T-helper 1 cell (primary cell): ENCODE results near the gene PRAMEF1.
"Not testable (repeated sequence)": the region's sequence is repeated elsewhere in the genome, so short reads cannot be mapped to it uniquely, and the experiment has no call there.

Experiments
- DNase-seq, 5 donors: peaks; one replicate each; pipeline ENCODE4 v3.0.0-alpha.2; 2012 to 2020
- total RNA-seq, 4 donors: gene quantifications; one replicate each; lab custom pipeline; 2026; lab: John Stamatoyannopoulos, UW

Gene PRAMEF1, protein sequence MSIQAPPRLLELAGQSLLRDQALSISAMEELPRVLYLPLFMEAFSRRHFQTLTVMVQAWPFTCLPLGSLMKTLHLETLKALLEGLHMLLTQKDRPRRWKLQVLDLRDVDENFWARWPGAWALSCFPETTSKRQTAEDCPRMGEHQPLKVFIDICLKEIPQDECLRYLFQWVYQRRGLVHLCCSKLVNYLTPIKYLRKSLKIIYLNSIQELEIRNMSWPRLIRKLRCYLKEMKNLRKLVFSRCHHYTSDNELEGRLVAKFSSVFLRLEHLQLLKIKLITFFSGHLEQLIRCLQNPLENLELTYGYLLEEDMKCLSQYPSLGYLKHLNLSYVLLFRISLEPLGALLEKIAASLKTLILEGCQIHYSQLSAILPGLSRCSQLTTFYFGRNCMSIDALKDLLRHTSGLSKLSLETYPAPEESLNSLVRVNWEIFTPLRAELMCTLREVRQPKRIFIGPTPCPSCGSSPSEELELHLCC
- 0 reads per million in 4 donors for total RNA-seq

DNA sequence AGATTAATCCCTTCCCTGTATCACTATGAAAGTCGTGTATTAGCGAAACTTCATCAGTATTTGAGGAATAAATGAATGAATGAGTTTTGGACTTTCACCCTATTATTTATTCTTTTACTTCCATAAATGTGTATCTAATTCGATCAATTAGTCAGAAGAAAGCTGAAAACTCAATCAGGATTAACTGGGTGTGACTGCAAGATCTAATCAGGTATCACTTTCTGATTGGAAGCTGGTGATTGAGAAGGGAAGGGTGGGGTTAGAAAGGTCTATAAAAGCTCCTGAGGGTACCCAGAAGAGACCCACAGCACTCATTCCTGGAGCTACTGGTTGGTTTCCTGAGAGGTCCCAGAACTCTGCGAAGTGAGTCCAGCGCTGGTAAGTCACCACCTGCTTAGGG is at the start of gene PRAMEF1:
Gene PRAMEF1 (plus strand): TSS at position 301 of the 400 bp plus-strand sequence. CDS start 1,831 bp downstream, outside the sequence.
- DNase-seq: not testable (repeated sequence)

DNA sequence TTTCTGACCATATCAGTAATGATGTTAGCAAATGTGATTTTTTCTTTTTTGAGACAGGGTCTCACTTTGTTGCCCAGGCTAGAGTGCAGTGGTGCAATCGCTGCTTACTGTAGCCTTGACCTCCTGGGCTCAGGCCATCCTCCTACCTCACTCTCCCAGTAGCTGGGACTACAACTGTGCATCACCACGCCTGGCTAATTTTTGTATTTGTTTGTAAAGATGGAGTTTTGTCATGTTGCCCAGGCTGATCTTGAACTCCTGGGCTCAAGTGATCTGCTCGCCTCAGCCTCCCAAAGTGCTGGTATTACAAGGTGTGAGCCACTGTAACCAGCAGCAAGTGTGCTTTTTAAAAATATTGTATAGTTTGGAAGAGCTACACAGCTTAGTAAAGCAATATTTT is 49.3 kb upstream of the PRAMEF1 start:
- DNase-seq: no peak

DNA sequence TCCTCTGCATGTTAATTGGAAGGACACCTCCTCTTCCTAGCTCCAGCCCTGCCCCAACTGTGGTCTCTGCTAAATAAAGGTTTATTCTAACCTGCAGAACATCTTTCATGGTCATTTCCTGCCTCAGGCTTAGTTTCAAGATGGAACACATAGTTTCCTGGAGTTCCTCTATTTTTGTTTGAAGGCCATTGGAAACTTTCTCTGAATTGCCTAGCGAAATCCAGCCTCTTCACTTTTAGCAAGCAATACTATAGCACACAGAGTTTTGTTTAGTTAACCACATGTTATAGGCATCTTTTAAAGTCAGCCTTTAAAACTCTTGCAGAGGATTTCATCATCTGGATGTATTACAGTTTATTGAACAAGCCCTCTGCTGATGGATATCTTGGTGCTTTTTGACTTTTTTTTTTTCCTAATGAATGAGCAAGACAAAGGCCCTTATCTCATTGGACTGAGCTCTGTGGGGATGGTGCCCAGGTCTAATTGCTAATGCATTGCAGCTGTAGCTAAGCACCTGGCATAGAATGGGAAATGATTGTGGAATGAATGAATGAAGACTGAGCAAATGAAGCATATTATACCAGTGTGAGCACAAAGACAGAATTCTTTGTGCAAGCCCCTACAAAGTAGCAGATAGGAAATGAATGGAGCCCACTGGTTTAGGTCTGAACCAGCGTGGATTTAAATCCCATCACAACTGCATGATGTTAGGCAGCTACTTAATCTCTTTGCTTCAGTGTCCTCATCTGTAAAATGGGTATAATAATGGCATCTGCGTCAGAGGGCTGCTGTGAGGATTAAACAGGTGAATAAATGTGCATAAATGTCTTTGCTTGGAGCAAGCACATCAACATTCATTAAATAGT is 45.8 kb upstream of the PRAMEF1 start:
- no peak for DNase-seq

DNA sequence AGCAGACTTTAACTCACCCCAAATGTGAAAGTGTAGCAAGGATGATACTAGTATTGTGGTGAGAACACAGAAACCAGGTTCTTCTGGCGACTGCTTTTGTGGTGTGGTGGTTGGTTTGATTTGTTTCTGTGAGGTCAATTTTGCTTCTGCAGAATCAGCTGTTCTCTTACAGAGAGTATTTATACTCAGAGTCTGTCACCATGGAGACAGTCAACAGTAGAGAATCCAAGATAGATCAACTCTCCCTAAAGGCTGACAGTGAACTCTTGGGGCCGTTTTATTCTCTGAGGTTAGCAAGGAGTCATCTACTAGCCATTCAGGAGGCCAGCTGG is 45.2 kb upstream of the PRAMEF1 start, which contains the start of gene CFAP107:
Gene CFAP107 (plus strand): TSS at position 209 of the 332 bp plus-strand sequence. CDS start 231 bp downstream, outside the sequence.
- peak in 1 of 5 donors; percentile 23 for DNase-seq

DNA sequence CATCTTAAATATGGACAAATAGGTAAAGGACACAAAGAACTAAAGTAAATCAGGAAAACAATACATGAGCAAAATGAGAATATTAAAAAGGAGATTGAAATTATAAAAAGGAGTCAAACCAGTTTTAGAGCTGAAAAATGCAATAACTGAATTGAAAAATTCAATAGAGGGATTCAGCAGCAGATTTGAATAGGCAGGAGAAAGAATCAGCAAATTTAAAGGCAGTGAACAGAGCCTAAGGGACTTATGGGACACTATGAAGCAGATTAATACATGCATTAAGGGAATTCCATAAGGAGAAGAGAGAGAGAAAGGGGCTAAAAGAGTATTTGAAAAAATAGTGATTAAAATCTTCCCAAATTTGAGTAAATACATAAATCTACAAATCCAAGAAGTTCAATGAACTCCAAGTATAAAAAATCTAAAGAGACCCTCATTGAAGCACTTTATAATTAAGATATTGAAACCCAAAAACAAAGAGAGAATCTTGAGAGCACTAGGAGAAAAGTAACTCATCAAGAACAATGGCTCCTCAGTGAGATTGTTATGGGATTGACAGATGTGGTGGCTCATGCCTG is 42.3 kb upstream of the PRAMEF1 start:
- no peak for DNase-seq

DNA sequence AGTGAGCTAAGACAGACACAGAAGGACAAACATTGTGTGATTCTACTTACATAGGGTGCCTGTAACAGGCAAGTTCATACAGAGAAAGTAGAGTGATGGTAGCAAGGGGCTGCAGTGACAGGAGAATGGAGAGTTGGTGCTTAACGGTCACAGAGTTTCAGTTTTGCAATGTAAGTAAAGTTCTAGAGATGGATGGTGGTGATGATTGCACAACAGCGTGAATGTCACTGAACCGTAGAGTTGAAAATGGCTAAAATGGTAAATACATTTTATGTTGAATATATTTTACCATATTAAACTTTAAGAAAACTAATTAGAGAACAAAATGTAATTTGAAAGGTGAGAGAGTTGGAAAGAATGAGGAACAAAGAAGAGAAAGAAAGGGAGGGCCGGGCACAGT is 36.5 kb upstream of the PRAMEF1 start:
- DNase-seq: no peak

DNA sequence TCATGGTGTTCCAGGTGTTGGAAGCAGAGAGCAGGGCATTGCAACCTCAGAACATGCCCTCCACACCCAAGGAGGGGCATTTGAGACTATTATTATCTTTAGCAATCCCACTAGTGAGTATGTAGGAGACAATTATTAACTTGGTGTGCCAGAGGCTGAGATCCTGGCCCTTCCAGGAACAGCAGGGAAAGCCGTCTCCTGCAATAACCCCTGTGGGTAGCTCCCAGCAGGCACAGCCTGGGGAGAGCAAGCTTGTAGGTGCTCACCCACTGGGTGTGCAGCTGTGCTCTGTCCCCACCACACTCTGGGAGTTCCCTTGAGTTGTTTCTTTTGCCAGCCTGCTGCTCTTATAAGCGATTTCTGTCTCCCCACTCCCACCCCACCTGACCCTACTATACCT is 34.9 kb upstream of the PRAMEF1 start:
- no peak for DNase-seq

DNA sequence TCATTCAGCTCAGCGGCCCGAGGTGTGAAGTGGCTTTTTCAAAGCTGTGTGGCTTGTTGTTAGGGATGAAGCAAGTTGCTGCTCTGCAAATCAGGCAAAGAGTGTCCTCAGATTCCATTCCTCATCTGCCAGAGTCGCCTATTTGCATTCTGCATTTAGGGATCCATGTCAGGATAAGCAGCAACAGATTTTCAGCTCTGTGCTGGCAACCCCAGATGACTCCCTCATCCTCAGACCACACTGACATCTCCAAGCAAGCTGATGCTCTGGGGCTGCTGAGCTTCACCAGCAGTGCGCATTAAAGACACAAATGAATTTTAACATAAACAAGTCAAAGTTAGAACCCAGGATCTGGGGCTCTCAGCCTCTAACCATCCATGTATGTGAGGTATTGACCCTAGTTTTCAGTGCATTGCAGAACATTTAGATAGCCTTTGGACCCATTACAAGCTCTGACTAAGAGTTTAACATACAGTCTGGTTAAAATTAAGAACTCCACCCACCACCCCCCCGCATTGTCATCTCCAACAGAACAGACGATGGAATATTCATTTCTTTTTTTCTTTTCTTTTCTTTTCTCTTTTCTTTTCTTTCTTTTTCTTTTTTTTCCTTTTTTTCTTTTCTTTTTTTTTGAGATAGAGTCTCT is 34.3 kb upstream of the PRAMEF1 start:
- DNase-seq: no peak

DNA sequence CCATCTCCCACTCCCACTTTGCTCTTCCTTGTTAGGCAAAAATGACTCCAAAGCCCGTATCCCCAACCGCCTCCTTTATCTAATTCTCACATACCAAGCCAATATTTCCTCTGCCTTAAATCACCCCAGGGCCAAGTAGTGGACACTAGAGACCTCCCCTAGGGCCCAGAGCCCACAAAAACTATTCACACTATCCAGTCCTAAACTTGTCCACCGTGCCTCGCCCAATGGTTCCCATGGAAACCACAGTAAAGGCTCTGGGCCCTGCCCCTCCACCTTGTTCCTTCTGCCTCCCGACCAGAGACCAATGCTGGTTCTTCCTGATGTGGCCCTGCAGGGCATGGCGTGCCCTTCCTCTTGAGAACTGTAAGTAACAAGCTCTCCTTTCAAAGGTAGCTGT is 33.4 kb upstream of the PRAMEF1 start:
- no peak for DNase-seq

DNA sequence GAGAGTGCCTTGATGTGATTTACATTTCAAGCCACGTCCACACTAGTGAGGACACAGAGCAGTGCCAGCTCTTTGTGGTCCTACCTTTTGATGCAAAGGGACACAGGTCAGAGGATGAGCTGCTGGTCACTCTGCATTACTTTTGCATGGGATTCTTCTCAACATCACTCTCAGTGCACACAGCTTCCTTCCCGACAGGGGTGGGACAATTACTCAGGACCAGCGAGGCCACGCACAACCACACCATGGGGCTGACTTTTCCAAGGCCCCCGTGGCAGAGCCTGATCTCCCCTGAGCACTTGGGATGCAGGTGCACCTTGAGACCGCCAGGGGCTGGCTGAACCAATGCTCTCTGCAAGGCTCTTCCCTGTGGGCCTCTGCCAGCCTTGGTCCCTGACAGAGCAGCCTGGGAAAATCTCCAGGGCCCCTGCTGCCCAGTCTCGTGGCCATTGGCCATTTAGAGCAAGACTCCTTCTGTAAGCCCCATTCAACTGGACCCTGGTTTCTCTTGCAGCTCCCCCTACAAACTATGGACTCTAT is 30.9 kb upstream of the PRAMEF1 start:
- DNase-seq: no peak

DNA sequence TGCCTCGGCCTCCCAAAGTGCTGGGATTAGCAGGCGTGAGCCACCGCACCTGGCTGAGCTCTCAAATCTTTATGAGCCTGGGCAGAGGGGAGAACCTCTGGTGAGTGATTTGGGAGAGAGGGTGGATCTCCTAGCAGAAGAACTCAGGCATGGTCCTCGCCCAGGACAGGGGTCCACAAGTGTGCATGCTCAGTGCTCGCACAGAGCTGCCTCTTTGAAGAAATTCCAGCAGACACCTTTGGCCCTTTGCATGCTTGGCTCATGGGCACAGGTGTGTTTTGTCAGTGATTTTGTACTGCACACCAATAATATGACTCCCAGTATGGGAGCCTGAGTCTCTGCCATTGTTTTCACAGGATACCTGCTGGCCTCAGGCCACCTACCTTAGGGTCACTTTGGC is 29.4 kb upstream of the PRAMEF1 start:
- no peak for DNase-seq

DNA sequence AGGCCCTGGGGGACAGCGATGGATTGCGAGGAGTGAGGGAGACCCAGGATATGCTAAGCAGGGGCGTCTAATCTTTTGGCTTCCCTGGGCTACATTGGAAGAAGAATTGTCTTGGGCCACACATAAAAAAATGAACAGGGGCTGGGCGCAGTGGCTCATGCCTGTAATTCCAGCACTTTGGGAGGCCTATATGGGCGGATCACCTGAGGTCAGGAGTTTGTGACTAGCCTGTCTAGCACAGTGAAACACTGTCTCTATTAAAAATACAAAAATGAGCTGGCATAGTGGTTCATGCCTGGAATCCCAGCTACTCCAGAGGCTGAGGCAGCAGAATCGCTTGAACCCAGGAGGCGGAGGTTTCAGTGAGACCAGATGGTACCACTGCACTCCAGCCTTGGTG is 28.4 kb upstream of the PRAMEF1 start:
- no peak for DNase-seq

DNA sequence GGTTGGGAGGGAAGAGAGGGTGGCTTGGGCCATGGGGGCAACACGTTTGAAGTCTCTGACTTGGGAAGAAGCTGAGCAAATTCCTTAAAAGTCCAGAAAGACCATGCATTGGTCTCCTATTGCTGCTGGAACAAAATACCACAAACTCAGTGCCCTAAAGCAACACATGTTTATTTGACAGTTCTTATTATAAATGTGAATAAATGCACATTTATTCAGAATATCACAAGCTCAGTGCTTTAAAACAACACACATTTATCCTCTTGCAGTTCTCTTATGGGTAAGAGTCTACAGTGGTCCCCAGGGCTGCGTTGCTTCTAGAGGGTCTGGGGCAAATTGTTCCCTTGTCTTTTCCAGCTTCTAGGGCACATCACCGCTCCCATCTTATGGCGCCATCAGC is 27.7 kb upstream of the PRAMEF1 start:
- no peak for DNase-seq

DNA sequence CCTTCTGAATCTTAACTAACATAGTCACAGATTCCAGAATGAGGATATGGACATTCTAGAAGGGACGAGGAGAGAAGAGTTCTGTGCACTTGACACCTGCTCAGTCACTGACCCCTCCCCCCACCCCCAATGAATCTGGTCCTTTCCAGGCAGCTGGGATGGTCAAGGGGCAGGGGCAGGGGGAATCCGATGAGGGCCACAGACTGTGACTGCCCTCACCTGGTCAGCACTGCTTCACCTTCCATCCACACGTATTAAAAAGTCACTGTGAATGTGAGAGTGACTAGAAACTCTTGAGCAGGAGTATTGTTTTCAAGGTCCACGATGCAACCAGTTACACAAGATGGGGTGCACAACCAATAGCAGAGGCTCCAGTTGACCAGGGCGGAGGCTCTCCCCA is 27.2 kb upstream of the PRAMEF1 start:
- no peak for DNase-seq

DNA sequence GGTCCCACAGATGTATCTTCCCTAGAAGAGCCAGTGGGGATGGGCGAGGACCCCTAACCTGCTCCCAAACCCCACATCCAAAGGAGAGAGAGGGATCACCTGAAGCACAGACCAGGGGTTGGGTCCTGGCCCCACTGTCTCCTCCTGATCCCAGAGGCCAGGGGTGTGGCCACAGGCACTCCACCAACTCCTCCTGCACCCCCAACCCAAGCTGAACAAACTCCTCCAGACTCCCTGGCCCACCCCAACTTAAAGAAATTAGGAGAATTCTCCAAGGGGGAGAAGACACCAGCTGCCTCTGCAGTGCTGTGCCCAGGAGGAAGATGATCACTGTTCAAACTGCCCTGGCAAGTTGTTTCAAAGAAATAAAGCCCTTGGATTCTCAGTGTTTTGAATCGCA is 22.2 kb upstream of the PRAMEF1 start:
- DNase-seq: no peak

DNA sequence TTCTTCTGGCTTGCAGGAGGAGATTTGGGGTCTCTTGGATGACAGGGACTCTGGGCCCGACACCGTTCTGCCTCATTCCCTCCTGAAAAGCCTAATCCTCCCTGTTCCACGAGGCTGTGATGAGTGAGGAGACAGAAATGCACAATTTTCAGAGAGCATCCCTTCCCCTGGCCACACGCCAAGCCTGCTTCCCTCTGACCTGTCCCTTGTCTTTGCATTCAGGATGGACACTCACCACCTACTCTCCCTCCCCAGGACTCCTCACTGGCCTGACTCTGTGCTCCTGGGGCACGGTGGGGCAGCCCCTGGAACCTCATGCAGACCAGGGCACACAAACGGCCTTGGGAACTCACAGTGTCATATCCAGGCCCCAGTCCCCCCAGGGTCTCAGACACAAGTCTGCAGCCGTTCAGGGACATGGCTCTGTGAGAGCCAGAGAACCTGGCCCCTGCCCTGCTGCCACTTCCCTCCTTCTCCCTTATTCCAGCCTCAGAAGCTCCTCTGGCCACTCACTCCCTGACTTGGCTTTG is 21.2 kb upstream of the PRAMEF1 start:
- DNase-seq: no peak

DNA sequence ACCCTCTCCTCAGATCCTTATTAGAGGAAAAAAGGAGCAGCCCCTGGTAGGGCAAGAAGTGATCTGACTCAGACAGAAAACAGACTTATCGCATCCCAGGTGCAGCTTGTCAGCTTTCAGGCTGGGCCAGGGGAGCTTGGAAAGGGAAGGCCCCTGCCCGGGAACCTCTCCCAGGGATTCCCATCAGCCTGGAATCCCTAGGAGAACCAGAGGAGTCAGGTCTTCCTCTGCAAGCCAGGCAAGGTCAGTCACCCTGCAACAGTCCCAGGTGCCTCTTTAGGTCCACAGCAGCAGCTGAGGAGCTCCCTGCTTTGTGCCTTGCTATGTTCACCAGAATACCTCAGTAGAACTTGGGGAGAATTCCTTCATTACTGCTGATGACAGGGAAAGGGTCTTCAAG is 20.6 kb upstream of the PRAMEF1 start:
- no peak for DNase-seq

DNA sequence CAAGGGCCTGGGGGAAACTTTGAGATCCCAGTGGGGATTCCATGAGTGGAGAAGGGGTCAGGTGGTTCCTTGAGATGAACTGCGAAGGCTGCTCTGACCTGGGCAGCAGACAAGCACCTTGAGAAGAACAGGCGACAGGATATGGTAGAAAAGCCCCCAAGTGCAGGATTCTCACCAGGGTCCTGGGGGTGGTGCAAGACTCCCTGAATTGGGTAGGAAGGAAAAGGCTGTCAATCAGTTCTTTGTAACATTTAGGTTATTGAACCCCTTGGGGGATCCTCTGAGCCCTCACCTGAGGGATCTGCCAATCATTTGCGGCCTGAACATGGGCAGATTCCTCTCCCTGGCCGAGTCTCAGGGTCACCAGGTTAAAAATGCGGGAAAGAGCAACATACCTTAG is 20.0 kb upstream of the PRAMEF1 start:
- no peak for DNase-seq

DNA sequence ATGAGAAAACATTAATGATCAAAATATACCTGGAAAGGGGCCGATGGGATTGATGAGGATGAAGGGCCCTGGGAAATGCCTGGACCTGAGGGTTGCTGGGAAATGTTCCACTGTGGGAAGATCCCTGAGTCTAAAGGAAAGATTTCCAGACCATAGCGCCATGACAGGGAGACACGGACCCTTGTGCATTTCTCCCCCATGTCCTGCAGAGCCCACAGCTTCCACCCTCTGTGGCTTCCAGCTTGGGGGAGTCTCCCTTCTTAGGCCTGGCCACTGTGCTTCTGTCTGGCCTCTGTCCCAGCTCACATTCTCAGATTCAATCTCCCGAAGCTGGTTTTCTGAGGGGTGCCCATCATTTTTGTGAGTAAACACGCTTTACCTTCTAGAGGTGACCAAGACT is 18.7 kb upstream of the PRAMEF1 start:
- no peak for DNase-seq

DNA sequence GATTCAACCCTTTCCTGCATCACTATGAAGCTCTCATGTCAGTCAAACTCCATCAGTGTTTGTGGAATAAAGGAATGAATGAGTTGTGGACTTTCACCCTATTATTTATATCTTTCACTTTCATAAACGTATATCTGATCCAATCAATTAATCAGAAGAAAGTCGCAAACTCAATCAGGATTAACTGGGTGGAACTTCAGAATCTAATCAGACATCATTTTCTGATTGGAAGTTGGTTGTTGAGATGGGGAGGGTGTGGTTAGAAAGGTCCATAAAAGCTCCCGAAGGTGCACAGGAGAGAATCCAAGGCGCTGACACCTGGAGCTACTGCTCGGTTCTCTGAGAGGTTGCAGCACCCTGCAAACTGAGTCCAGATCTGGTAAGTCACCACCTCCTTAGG is 17.8 kb upstream of the PRAMEF1 start, which contains the start of gene PRAMEF12:
Gene PRAMEF12 (plus strand): TSS at position 301 of the 400 bp plus-strand sequence. CDS start 1,130 bp downstream, outside the sequence.
- DNase-seq: no peak

DNA sequence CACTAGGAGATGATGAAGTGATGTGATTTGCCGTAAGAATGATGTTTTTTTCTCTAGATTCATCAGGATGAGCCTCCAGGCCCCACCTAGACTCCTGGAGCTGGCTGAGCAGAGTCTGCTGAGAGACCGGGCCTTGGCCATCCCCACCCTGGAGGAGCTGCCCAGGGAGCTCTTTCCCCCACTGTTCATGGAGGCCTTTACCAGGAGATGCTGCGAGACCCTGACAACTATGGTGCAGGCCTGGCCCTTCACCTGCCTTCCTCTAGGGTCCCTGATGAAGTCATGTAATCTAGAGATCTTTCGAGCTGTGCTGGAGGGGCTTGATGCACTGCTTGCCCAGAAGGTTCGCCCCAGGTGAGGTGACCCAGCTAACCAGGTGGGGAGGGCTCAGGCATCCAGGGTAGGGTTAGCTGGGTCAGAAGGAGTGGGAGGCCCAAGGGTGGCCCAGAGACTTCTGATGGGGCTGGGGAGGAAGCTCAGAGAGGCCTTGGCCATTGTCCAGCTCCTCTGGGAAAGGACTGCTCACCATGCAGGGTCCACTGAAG is 16.3 kb upstream of the PRAMEF1 start:
- no peak for DNase-seq

DNA sequence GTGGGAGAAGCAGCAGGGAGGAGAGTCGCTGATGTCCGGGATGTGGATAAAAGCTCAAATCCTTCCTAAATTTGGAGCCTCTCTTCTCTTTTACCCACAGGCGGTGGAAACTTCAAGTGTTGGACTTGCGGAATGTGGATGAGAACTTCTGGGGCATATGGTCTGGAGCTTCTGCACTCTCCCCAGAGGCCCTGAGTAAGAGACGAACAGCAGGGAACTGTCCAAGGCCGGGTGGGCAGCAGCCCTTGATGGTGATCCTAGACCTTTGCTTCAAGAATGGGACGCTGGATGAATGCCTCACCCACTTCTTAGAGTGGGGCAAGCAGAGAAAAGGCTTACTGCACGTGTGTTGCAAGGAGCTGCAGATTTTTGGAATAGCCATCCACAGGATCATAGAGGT is 15.8 kb upstream of the PRAMEF1 start:
- DNase-seq: no peak
